ENCODE results near the gene SLC19A1.

Gene SLC19A1

DNA sequence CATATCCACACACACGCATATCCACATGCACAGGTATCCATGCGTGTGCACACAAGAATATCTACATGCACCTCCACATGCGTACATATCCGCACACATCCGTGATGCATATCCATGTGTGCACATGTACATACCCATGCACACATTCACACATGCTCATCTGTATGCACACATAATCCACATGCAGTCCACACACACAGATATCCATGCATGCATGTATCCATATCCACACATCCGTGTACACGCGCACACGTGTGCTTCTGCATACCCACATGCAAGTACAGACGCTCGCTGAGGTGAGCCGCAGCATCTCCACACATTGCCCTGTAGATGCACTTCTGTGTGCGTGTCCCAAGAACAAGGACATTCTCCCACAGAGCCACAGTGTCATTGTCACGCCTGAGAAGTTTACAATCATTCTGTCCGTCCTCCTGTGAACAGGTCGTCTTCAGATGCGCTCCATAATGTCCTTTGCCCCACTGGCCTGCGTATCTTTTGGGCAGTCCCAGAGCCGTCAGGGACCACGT lies 93.9 kb downstream of the SLC19A1 start:
- CTCF ChIA-PET: interaction anchor here (2.0 kb wide), 1 partner anchor 310 kb away, joined by 9 read pairs; no protein-coding TSS in a partner anchor
- no peak for DNase-seq (ENCODE audit: low read depth, low spot score)
- TF ChIP-seq, protein P1, sequence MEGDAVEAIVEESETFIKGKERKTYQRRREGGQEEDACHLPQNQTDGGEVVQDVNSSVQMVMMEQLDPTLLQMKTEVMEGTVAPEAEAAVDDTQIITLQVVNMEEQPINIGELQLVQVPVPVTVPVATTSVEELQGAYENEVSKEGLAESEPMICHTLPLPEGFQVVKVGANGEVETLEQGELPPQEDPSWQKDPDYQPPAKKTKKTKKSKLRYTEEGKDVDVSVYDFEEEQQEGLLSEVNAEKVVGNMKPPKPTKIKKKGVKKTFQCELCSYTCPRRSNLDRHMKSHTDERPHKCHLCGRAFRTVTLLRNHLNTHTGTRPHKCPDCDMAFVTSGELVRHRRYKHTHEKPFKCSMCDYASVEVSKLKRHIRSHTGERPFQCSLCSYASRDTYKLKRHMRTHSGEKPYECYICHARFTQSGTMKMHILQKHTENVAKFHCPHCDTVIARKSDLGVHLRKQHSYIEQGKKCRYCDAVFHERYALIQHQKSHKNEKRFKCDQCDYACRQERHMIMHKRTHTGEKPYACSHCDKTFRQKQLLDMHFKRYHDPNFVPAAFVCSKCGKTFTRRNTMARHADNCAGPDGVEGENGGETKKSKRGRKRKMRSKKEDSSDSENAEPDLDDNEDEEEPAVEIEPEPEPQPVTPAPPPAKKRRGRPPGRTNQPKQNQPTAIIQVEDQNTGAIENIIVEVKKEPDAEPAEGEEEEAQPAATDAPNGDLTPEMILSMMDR (IDR thresholded peaks at IDR 0.05; ENCODE audit: insufficient read depth, low read length, missing control alignments): no peak
- POLR2A ChIA-PET: no interaction called here
- no peak overlapping the region for H3K4me3 ChIP-seq (ENCODE audit: low read depth, low read length)

All from AG04449 (cell line).